CD4-positive, alpha-beta memory T cell (primary cell): ENCODE measurements around the gene P4HTM. TPM values are rescaled to one million over a fixed set of nuclear protein-coding genes. Genes with fewer than 3 reads are reported as not detected.

Experiments used
- CTCF ChIA-PET: fragments of 350-600 bp; sonication (Branson Sonifier 250); formaldehyde crosslinking; loops from one replicate; lab custom pipeline; 2021; ENCODE audit warnings: inconsistent platforms; ENCODE audit not compliant: partially characterized antibody; lab: Charles Lee
- POLR2A ChIA-PET: fragments of 350-600 bp; sonication (Branson Sonifier 250); formaldehyde crosslinking; loops from one replicate; lab custom pipeline; 2021; ENCODE audit not compliant: partially characterized antibody; lab: Charles Lee
- DNase-seq, 5 donors: peaks; one replicate each; pipeline versions ENCODE4 v3.0.0 to v3.0.0-alpha.2; 2020 to 2022; ENCODE audit warnings: mixed read lengths in 1 of 5
- H3K27ac ChIP-seq: one replicate; pipeline ENCODE4 v1.7.0; 2013; ENCODE audit warnings: low read depth, low read length
- H3K27me3 ChIP-seq: 2 replicates; pipeline ENCODE4 v1.7.0; 2013; ENCODE audit warnings: mild to moderate bottlenecking, low read length, moderate library complexity; ENCODE audit not compliant: insufficient read depth
- H3K36me3 ChIP-seq: 2 replicates; pipeline ENCODE4 v1.7.0; 2013; ENCODE audit warnings: mild to moderate bottlenecking, low read length, moderate library complexity; ENCODE audit not compliant: insufficient read depth
- H3K4me1 ChIP-seq: 2 replicates; pipeline ENCODE4 v1.7.0; 2013; ENCODE audit warnings: mild to moderate bottlenecking, low read length, moderate library complexity; ENCODE audit not compliant: insufficient read depth
- H3K4me3 ChIP-seq, 2 donors: one replicate each; pipeline ENCODE4 v1.7.0; 2013; ENCODE audit warnings: low read length in 2 of 2, mild to moderate bottlenecking in 1 of 2
- H3K9me3 ChIP-seq, 2 donors: one replicate each; pipeline ENCODE4 v1.7.0; 2013; ENCODE audit warnings: low read length in 2 of 2, control low read depth in 1 of 2; ENCODE audit not compliant: control insufficient read depth in 1 of 2
- H3K27ac Mint-ChIP-seq, 7 donors: one replicate each; pipeline ENCODE4 v1.8.0; 2020 to 2021; ENCODE audit warnings: mixed read lengths in 7 of 7, mild to moderate bottlenecking in 6 of 7, inconsistent platforms in 3 of 7, moderate library complexity in 3 of 7
- H3K27me3 Mint-ChIP-seq, 2 donors: one replicate each; pipeline ENCODE4 v1.8.0; 2020 to 2021; ENCODE audit warnings: mixed read lengths in 2 of 2
- H3K36me3 Mint-ChIP-seq, 2 donors: one replicate each; pipeline ENCODE4 v1.8.0; 2020 to 2021; ENCODE audit warnings: mixed read lengths in 2 of 2, inconsistent platforms in 1 of 2, mild to moderate bottlenecking in 1 of 2
- H3K4me1 Mint-ChIP-seq, 4 donors: one replicate each; pipeline ENCODE4 v1.8.0; 2020 to 2021; ENCODE audit warnings: mixed read lengths in 4 of 4, mild to moderate bottlenecking in 1 of 4
- H3K4me3 Mint-ChIP-seq, 8 donors: one replicate each; pipeline ENCODE4 v1.8.0; 2020 to 2021; ENCODE audit warnings: mixed read lengths in 8 of 8, mild to moderate bottlenecking in 7 of 8, moderate library complexity in 6 of 8, inconsistent platforms in 3 of 8
- H3K9me3 Mint-ChIP-seq, 8 donors: one replicate each; pipeline ENCODE4 v1.8.0; 2020 to 2021; ENCODE audit warnings: mixed read lengths in 8 of 8, mild to moderate bottlenecking in 5 of 8, inconsistent platforms in 3 of 8, moderate library complexity in 1 of 8
- intact Hi-C: fragments of 100-400 bp; cut with micrococcal nuclease; formaldehyde crosslinking; loops from one replicate; pipeline ENCODE4 v1.15.1; 2023
- polyA plus RNA-seq, 2 donors: library from polyadenylated mRNA; unstranded; fragments of 300-500 nt; fragmentation: Illumina TruSeq; gene quantifications; one replicate each; pipeline ENCODE4 v1.2.3, GENCODE V29; 2021
- total RNA-seq, 2 experiments: library from RNA; stranded (reverse); gene quantifications; one replicate each; pipeline ENCODE4 v1.2.3, GENCODE V29; 2021

Gene P4HTM
- total and polyA plus RNA-seq, 4 experiments from 2014 or later, result 29.7 to 87.3 (median 56.1) TPM

GRCh38 chr3:48952510-48953118 lies 37.4 kb upstream of the P4HTM start:
- H3K36me3 Mint-ChIP-seq, result peaks cover 16 to 18% of the 10 kb centered on the region in 2 donors
- H3K27me3 Mint-ChIP-seq, result no peaks in the 10 kb centered on the region
- peak overlapping the region in 4 of 7 donors; percentile 17 to 78 (median 43) for H3K27ac Mint-ChIP-seq

GRCh38 chr3:48957006-48957705 lies 32.9 kb upstream of the P4HTM start:
- intact Hi-C loops, result no loop called here
- DNase-seq, result no peak
- CTCF ChIA-PET, result interaction anchor here (0.7 kb wide), 1 partner anchor 204 kb away, joined by 3 read pairs; no protein-coding TSS in a partner anchor
- Histone ChIP-seq H3K27me3 (no peaks in the 10 kb centered on the region), H3K4me1 (no peaks in the 10 kb centered on the region), H3K4me3 (no peak overlapping the region), H3K9me3 (no peaks in the 10 kb centered on the region), H3K27ac (no peak overlapping the region), H3K36me3 (peaks cover 4% of the 10 kb centered on the region)
- Mint-ChIP-seq H3K9me3 (no peaks in the 10 kb centered on the region), H3K36me3 (peaks cover 18 to 35% of the 10 kb centered on the region in 2 donors), H3K27ac (peak overlapping the region in 1 of 7 donors; percentile 32), H3K27me3 (no peaks in the 10 kb centered on the region), H3K4me3 (no peak overlapping the region), H3K4me1 (peaks cover 7 to 12% (median 9%) of the 10 kb centered on the region in 4 donors)
- POLR2A ChIA-PET, result no interaction called here

More at GRCh38 chr3:48952510-48953118, 37.4 kb upstream of the P4HTM start:
- Histone ChIP-seq H3K9me3 (no peaks in the 10 kb centered on the region), H3K4me1 (peaks cover 6% of the 10 kb centered on the region), H3K27me3 (no peaks in the 10 kb centered on the region), H3K27ac (no peak overlapping the region), H3K4me3 (no peak overlapping the region), H3K36me3 (peaks cover 4% of the 10 kb centered on the region)
- peaks cover 9 to 18% (median 10%) of the 10 kb centered on the region in 4 donors for H3K4me1 Mint-ChIP-seq
- ChIA-PET CTCF (interaction anchor here (0.8 to 4.6 kb wide), 12 partner anchors 9 to 222 kb away, joined by 3 to 40 read pairs (median 4); partner anchors contain the start of gene SLC25A20), POLR2A (interaction anchor here (1.5 kb wide), 1 partner anchor 34 kb away, joined by 4 read pairs; the partner anchor contains the start of gene ARIH2)
- intact Hi-C loops, result no loop called here
- DNase-seq, result peak; percentile 41 to 58 (median 51)
- H3K4me3 Mint-ChIP-seq, result no peak overlapping the region
- no peaks in the 10 kb centered on the region for H3K9me3 Mint-ChIP-seq

GRCh38 chr3:48960841-48961413 lies 29.1 kb upstream of the P4HTM start:
- peaks cover 3% of the 10 kb centered on the region for H3K36me3 ChIP-seq
- no peaks in the 10 kb centered on the region for H3K4me1 ChIP-seq
- Mint-ChIP-seq H3K9me3 (no peaks in the 10 kb centered on the region), H3K27me3 (no peaks in the 10 kb centered on the region), H3K4me1 (peaks cover 4 to 9% (median 5%) of the 10 kb centered on the region in 4 donors), H3K36me3 (peaks cover 21 to 48% of the 10 kb centered on the region in 2 donors), H3K4me3 (no peak overlapping the region), H3K27ac (peak overlapping the region in 1 of 7 donors; percentile 61)
- H3K9me3 ChIP-seq, result no peaks in the 10 kb centered on the region
- no peaks in the 10 kb centered on the region for H3K27me3 ChIP-seq
- H3K4me3 ChIP-seq, result no peak overlapping the region
- no peak overlapping the region for H3K27ac ChIP-seq
- ChIA-PET POLR2A (interaction anchor here (0.6 kb wide), 1 partner anchor 61 kb away, joined by 6 read pairs; no protein-coding TSS in a partner anchor), CTCF (no interaction called here)
- intact Hi-C loops, result no loop called here
- DNase-seq, result no peak

- peaks cover 22 to 56% of the 10 kb centered on the region in 2 donors for H3K36me3 Mint-ChIP-seq
- intact Hi-C loops, result no loop called here
- no peak for DNase-seq
Measured at GRCh38 chr3:48962340-48962739, 27.7 kb upstream of the P4HTM start.

GRCh38 chr3:48962939-48963338 lies 27.1 kb upstream of the P4HTM start:
- Histone ChIP-seq H3K36me3 (peaks cover 14% of the 10 kb centered on the region), H3K4me1 (peaks cover 18% of the 10 kb centered on the region), H3K27ac (no peak overlapping the region), H3K27me3 (no peaks in the 10 kb centered on the region), H3K4me3 (no peak overlapping the region), H3K9me3 (no peaks in the 10 kb centered on the region)
- Mint-ChIP-seq H3K27me3 (no peaks in the 10 kb centered on the region), H3K4me1 (peaks cover 17 to 22% (median 18%) of the 10 kb centered on the region in 4 donors), H3K4me3 (no peak overlapping the region), H3K36me3 (peaks cover 19 to 59% of the 10 kb centered on the region in 2 donors), H3K27ac (peak overlapping the region in 3 of 7 donors; percentile 25 to 45 (median 42)), H3K9me3 (no peaks in the 10 kb centered on the region)
- intact Hi-C loops, result no loop called here
- CTCF ChIA-PET, result no interaction called here
- no peak for DNase-seq
- POLR2A ChIA-PET, result no interaction called here

More at GRCh38 chr3:48962340-48962739, 27.7 kb upstream of the P4HTM start:
- peaks cover 14% of the 10 kb centered on the region for H3K4me1 ChIP-seq
- no peak overlapping the region for H3K4me3 ChIP-seq
- Mint-ChIP-seq H3K4me3 (no peak overlapping the region), H3K4me1 (peaks cover 15 to 21% (median 18%) of the 10 kb centered on the region in 4 donors), H3K9me3 (no peaks in the 10 kb centered on the region), H3K27ac (peak overlapping the region in 4 of 7 donors; percentile 5 to 53 (median 30)), H3K27me3 (no peaks in the 10 kb centered on the region)
- CTCF ChIA-PET, result no interaction called here
- POLR2A ChIA-PET, result no interaction called here
- no peak overlapping the region for H3K27ac ChIP-seq
- no peaks in the 10 kb centered on the region for H3K27me3 ChIP-seq
- peaks cover 9% of the 10 kb centered on the region for H3K36me3 ChIP-seq
- no peaks in the 10 kb centered on the region for H3K9me3 ChIP-seq

GRCh38 chr3:48963591-48963990 lies 26.4 kb upstream of the P4HTM start:
- intact Hi-C loops, result no loop called here
- H3K4me1 Mint-ChIP-seq, result peaks cover 17 to 22% (median 18%) of the 10 kb centered on the region in 4 donors
- no peak for DNase-seq
- no peak overlapping the region for H3K27ac Mint-ChIP-seq
- H3K36me3 Mint-ChIP-seq, result peaks cover 19 to 64% of the 10 kb centered on the region in 2 donors
- H3K4me3 Mint-ChIP-seq, result no peak overlapping the region
- Histone ChIP-seq H3K27ac (no peak overlapping the region), H3K9me3 (no peaks in the 10 kb centered on the region), H3K4me3 (no peak overlapping the region), H3K4me1 (peaks cover 18% of the 10 kb centered on the region), H3K27me3 (no peaks in the 10 kb centered on the region), H3K36me3 (peaks cover 18% of the 10 kb centered on the region)
- CTCF ChIA-PET, result interaction anchor here (0.9 kb wide), 1 partner anchor 10 kb away, joined by 4 read pairs; no protein-coding TSS in a partner anchor
- no peaks in the 10 kb centered on the region for H3K9me3 Mint-ChIP-seq
- POLR2A ChIA-PET, result no interaction called here
- no peaks in the 10 kb centered on the region for H3K27me3 Mint-ChIP-seq
